HG03520 (cell line): ENCODE data around the gene KRTAP22-2.

Experiments used
- ATAC-seq: cut with Tn5 transposase; IDR thresholded peaks from one replicate; pipeline ENCODE4 v1.9.1; 2021; ENCODE audit warnings: mild to moderate bottlenecking, moderate library complexity; ENCODE audit not compliant: unreplicated experiment

Gene KRTAP22-2

DNA sequence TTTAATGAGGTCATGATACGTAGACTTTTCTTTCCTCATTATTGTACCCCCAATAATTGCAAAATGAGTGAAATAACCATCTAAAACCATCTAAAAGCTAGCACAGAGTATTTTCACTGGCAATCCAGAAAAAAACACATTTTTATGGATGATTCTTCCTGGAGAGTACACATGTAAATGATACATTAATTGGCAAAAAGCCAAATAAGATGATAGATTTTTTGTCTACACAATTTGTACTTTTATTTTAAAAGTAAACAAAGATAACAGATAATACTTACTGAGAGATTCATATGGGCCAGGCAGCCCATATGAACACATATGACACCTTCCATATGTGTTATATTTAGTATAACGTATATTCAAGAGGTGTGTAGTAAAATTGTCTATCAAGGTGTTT is 26.6 kb downstream of the KRTAP22-2 start:
- no peak for ATAC-seq

GRCh38 chr21:30563072-30563471 is 27.1 kb downstream of the KRTAP22-2 start:
- no peak for ATAC-seq

- no peak for ATAC-seq
Observed at GRCh38 chr21:30561957-30562356, 28.2 kb downstream of the KRTAP22-2 start.

DNA sequence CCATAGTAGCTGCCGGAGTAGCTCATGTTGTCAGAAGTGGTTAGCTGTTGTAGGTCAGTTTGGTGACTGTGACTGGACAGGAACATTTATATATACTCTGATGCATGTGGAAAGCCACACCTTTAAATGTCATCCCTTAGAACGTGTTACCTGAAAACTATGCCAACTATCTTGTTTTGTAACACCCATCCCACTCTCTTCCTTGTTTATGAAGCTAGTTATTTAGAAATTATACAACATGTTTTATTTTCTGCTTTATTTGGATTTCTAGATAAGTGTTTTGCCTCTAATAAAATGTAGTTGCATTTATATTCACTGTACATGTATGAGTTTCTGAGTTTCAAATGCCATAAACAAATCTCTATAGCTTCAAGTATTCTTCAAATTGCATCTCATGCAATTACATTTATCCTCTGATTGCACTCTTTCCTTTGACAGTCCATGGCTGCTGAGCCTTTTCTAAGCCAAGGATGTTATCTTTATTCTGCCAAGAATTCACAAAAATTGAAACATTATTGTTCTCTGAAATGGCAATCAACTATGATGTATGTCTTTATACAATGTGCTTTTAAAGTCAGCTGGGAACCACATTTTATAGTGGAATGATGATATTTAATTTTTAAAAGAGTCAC is 28.8 kb downstream of the KRTAP22-2 start, which contains the start of gene KRTAP19-7:
KRTAP19-7 (minus strand) TSS at position 51 of the 632 bp plus-strand sequence; CDS start at position 26, 25 bp downstream.
- ATAC-seq: no peak

GRCh38 chr21:30555095-30555494 is 35.1 kb downstream of the KRTAP22-2 start:
- no peak for ATAC-seq

DNA sequence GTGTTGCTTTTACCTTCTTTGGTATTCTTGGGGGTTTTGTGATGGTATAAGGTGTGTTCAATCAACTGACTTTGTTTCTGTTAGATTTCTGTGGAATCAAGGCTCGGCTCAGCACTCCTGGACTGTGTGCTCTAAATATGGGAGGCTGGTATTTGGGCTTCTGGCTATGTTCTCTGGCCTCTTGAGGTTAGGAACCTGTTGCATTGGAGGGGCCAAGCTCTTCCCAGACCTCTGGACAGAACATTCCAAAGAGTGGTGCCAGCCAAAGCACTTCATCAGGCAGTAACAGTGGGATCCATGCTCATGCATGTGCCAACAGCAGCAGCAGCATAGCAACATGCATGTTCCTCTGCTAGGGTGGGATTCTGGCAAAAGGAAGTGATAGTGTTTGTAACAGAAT is 37.4 kb downstream of the KRTAP22-2 start:
- ATAC-seq: no peak

- ATAC-seq: no peak
Observed at GRCh38 chr21:30541764-30542163, 48.4 kb downstream of the KRTAP22-2 start, which contains the start of gene KRTAP19-6. Gene KRTAP19-6 (minus strand): TSS chr21:30541864. CDS start chr21:30541833, 31 bp downstream.
